ENCODE data around the gene STOM. TPM values are rescaled to one million over a fixed set of nuclear protein-coding genes. Genes with fewer than 3 reads are reported as not detected.

STOM gene
- total RNA-seq, 2 donors from 2014 or later = 58.7 to 110 TPM

GRCh38 chr9:121390372-121390771 lies 20.3 kb upstream of the STOM start:
- intact Hi-C loops (cut with DNase I) = no loop called here
- H3K27ac ChIP-seq = no peak overlapping the region
- H3K9ac ChIP-seq (ENCODE audit: low read depth in 2 of 2, low read length in 2 of 2) = no peak overlapping the region
- no peak for TF ChIP-seq CTCF (IDR thresholded peaks at IDR 0.05)
- DNase-seq = no peak
- no peak overlapping the region for H3K4me3 ChIP-seq
- H3K9me3 ChIP-seq = no peaks in the 10 kb centered on the region
- no peaks in the 10 kb centered on the region for H3K36me3 ChIP-seq
- H3K27me3 ChIP-seq = no peaks in the 10 kb centered on the region
- H3K4me1 ChIP-seq = no peaks in the 10 kb centered on the region

GRCh38 chr9:121388140-121388905 lies 18.3 kb upstream of the STOM start:
- no peak for DNase-seq
- intact Hi-C loops (cut with DNase I) = no loop called here
- H3K36me3 ChIP-seq = no peaks in the 10 kb centered on the region
- no peak overlapping the region for H3K9ac ChIP-seq (ENCODE audit: low read depth in 2 of 2, low read length in 2 of 2)
- TF ChIP-seq CTCF (IDR thresholded peaks at IDR 0.05) = no peak
- no peaks in the 10 kb centered on the region for H3K4me1 ChIP-seq
- no peaks in the 10 kb centered on the region for H3K9me3 ChIP-seq
- H3K27me3 ChIP-seq = no peaks in the 10 kb centered on the region
- no peak overlapping the region for H3K27ac ChIP-seq
- H3K4me3 ChIP-seq = no peak overlapping the region

DNA sequence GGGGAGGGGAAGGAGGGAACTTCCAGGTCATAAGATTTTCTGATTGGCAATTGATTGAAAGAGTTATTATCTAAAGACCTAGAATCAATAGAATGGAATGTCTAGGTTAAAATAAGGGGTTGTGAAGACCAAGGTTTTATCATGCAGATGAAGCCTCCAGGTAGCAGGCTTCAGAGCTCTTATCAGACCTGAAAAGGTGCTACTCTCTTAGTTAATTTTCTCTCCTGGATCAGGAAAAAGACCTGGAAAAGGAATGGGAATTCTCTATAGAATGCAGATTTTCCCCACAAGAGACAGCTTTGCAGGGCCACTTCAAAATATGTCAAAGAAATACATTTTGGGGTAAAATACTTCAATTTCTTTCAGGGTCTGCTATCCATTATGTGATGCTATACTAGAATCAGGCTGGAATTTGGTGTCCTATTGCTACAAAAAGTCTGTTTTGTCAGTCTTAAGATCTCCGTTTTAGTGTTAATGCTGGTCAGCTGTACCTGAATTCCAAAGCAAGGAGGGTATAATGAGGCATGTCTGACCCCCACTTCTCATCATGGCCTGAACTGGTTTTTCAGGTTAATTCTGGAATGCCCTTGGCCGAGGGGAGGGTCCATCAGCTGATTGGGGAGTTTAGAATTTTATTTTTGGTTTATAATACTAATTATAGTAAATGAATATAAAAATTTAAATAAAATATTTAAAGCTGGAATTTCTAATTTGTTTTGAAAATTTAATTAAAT lies 16.6 kb upstream of the STOM start:
- intact Hi-C loops (cut with DNase I) = no loop called here
- Histone ChIP-seq H3K9me3 (no peaks in the 10 kb centered on the region), H3K4me3 (no peak overlapping the region), H3K9ac (ENCODE audit: low read depth in 2 of 2, low read length in 2 of 2) (no peak overlapping the region), H3K4me1 (no peaks in the 10 kb centered on the region), H3K36me3 (no peaks in the 10 kb centered on the region), H3K27me3 (no peaks in the 10 kb centered on the region), H3K27ac (no peak overlapping the region)
- no peak for DNase-seq
- TF ChIP-seq CTCF (IDR thresholded peaks at IDR 0.05) = no peak

GRCh38 chr9:121383715-121384114 lies 13.7 kb upstream of the STOM start:
- TF ChIP-seq CTCF (IDR thresholded peaks at IDR 0.05) = no peak
- Histone ChIP-seq H3K27me3 (no peaks in the 10 kb centered on the region), H3K36me3 (no peaks in the 10 kb centered on the region), H3K4me1 (no peaks in the 10 kb centered on the region), H3K27ac (no peak overlapping the region), H3K4me3 (no peak overlapping the region), H3K9me3 (no peaks in the 10 kb centered on the region), H3K9ac (ENCODE audit: low read depth in 2 of 2, low read length in 2 of 2) (peak overlapping the region in 1 of 2 donors; percentile 1)
- intact Hi-C loops (cut with DNase I) = no loop called here
- no peak for DNase-seq

DNA sequence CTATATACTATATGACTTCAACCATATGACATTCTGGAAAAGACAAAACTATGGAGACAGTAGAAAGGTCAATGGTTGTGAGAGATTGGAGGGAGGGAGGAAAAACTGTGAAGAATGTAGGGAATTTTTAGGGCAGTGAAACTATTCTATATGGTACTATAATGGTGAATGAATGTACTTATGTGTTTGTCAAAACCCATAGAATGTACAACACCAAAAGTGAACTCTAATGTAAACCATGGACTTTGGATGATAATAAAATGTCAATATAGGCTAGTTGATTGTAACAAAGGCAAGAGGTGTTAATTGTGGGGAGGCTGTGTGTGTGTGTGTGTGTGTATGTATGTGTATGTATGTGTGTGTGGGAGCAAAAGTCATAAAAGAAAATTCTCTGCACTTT lies 10.8 kb upstream of the STOM start:
- Histone ChIP-seq H3K27ac (peak overlapping the region; percentile 24), H3K36me3 (no peaks in the 10 kb centered on the region), H3K27me3 (no peaks in the 10 kb centered on the region), H3K9ac (ENCODE audit: low read depth in 2 of 2, low read length in 2 of 2) (no peak overlapping the region), H3K4me3 (no peak overlapping the region), H3K9me3 (no peaks in the 10 kb centered on the region), H3K4me1 (no peaks in the 10 kb centered on the region)
- TF ChIP-seq CTCF (IDR thresholded peaks at IDR 0.05) = no peak
- DNase-seq = no peak
- intact Hi-C loops (cut with DNase I) = no loop called here
